HepG2 (cell line): Measurements from ENCODE around the gene RNF17. TPM values are rescaled to one million over a fixed set of nuclear protein-coding genes. Genes with fewer than 3 reads are reported as not detected.

Source experiments
- HMG20B ChIP-seq: conservative IDR thresholded peaks from 2 replicates; pipeline ENCODE4 v1.6.1; 2016; ENCODE audit warnings: missing genetic modification reagents, missing compliant biosample characterization
- HOXA3 ChIP-seq: sonication (generic); formaldehyde crosslinking; IDR thresholded peaks from 2 replicates; pipeline ENCODE4 v1.5.0; 2020; ENCODE audit warnings: missing genetic modification reagents
- MTF2 ChIP-seq: sonication (generic); formaldehyde crosslinking; IDR thresholded peaks from 2 replicates; pipeline ENCODE4 v1.5.0; 2020; ENCODE audit warnings: missing genetic modification reagents, borderline replicate concordance
- NONO ChIP-seq, 2 experiments: fragments of 450-650 bp in 1 of 2; sonication (generic) in 1 of 2; formaldehyde crosslinking in 1 of 2; IDR thresholded peaks in 1 of 2; conservative IDR thresholded peaks in 1 of 2; 2 replicates each; pipeline versions ENCODE4 v1.6.1 to v1.8.0; 2017 to 2022; ENCODE audit warnings: mild to moderate bottlenecking in 1 of 2, missing genetic modification reagents in 1 of 2, moderate library complexity in 1 of 2
- NR2F6 ChIP-seq, 2 experiments: IDR thresholded peaks; 2 replicates each; pipeline ENCODE4 v1.6.1; 2016; ENCODE audit warnings: antibody characterized with exemption in 1 of 2, mild to moderate bottlenecking in 1 of 2
- SMC3 ChIP-seq: IDR thresholded peaks from 2 replicates; pipeline ENCODE4 v1.6.1; 2011; ENCODE audit warnings: low read length, improper control_type of control experiment
- TBX3 ChIP-seq: fragments of 450-650 bp; IDR thresholded peaks from 2 replicates; pipeline ENCODE4 v1.6.1; 2017; ENCODE audit warnings: antibody characterized with exemption, mild to moderate bottlenecking, inconsistent platforms, borderline replicate concordance
- U2AF1 ChIP-seq: fragments of 200-400 bp; formaldehyde crosslinking; optimal IDR thresholded peaks from 2 replicates; pipeline ENCODE3; 2017; ENCODE audit warnings: mild to moderate bottlenecking, low read depth, low read length
- ZBTB38 ChIP-seq: sonication (generic); formaldehyde crosslinking; IDR thresholded peaks from 2 replicates; pipeline ENCODE4 v1.5.1; 2020; ENCODE audit warnings: mild to moderate bottlenecking, missing genetic modification reagents
- ZFY ChIP-seq: sonication (generic); formaldehyde crosslinking; IDR thresholded peaks from 2 replicates; pipeline ENCODE4 v1.4.0; 2020; ENCODE audit warnings: missing genetic modification reagents
- ZMYM3 ChIP-seq: sonication (generic); formaldehyde crosslinking; IDR thresholded peaks from 2 replicates; pipeline ENCODE4 v1.5.1; 2020; ENCODE audit warnings: mild to moderate bottlenecking, missing genetic modification reagents
- ZNF20 ChIP-seq: sonication (generic); formaldehyde crosslinking; IDR thresholded peaks from 2 replicates; pipeline ENCODE4 v1.4.0; 2020; ENCODE audit warnings: mild to moderate bottlenecking, moderate library complexity, missing genetic modification reagents
- ZNF260 ChIP-seq: sonication (generic); formaldehyde crosslinking; IDR thresholded peaks from 2 replicates; pipeline ENCODE4 v1.4.0; 2020; ENCODE audit warnings: missing genetic modification reagents, low read depth, mild to moderate bottlenecking, borderline replicate concordance
- ZNF296 ChIP-seq: sonication (generic); formaldehyde crosslinking; conservative IDR thresholded peaks from 2 replicates; pipeline ENCODE4 v1.5.0; 2020; ENCODE audit warnings: mild to moderate bottlenecking, missing genetic modification reagents
- ZNF430 ChIP-seq: sonication (generic); formaldehyde crosslinking; IDR thresholded peaks from 2 replicates; pipeline ENCODE4 v1.9.0; 2021; ENCODE audit warnings: mild to moderate bottlenecking, missing genetic modification reagents
- ZNF589 ChIP-seq: sonication (generic); formaldehyde crosslinking; conservative IDR thresholded peaks from 2 replicates; pipeline ENCODE4 v1.8.0; 2022; ENCODE audit warnings: mild to moderate bottlenecking, moderate library complexity, missing genetic modification reagents
- ZNF724P ChIP-seq: sonication (generic); formaldehyde crosslinking; IDR thresholded peaks from 2 replicates; pipeline ENCODE4 v1.8.0; 2022; ENCODE audit warnings: missing genetic modification reagents, borderline replicate concordance
- ZNF83 ChIP-seq: sonication (generic); formaldehyde crosslinking; IDR thresholded peaks from 2 replicates; pipeline ENCODE4 v1.4.0; 2020; ENCODE audit warnings: missing genetic modification reagents, mild to moderate bottlenecking, borderline replicate concordance
- polyA plus RNA-seq, 8 experiments: library from polyadenylated mRNA; depleted of rRNA in 3 of 8; stranded (reverse) in 7 of 8; unstranded in 1 of 8; fragments of >200 nt; fragmentation: Illumina TruSeq in 4 of 8; extraction: Trizol in 4 of 8; gene quantifications; 2 replicates each; pipeline versions ENCODE4 v1.2.1 to v1.2.3, GENCODE V29; 2011 to 2016; ENCODE audit warnings: low read depth in 4 of 8, missing spikeins in 1 of 8, mixed read lengths in 1 of 8; ENCODE audit not compliant: insufficient read depth in 1 of 8
- total RNA-seq, 5 experiments: library from RNA; depleted of rRNA; stranded (reverse); fragments of >200 nt; fragmentation: Illumina TruSeq; extraction: Trizol; gene quantifications; 2 replicates each; pipeline ENCODE4 v1.2.3, GENCODE V29; 2016; ENCODE audit warnings: low read depth in 1 of 5
- TF ChIP-seq, protein P1 (sequence below): sonication (generic); formaldehyde crosslinking; IDR thresholded peaks from 2 replicates; pipeline ENCODE4 v1.5.0; 2020; ENCODE audit warnings: mild to moderate bottlenecking, missing genetic modification reagents, moderate library complexity
- TF ChIP-seq, protein P2 (sequence below): sonication (generic); formaldehyde crosslinking; IDR thresholded peaks from 2 replicates; pipeline ENCODE4 v1.9.0; 2021; ENCODE audit warnings: missing genetic modification reagents, borderline replicate concordance
- TF ChIP-seq, protein P3 (sequence below): sonication (generic); formaldehyde crosslinking; IDR thresholded peaks from 2 replicates; pipeline ENCODE4 v1.5.0; 2020; ENCODE audit warnings: mild to moderate bottlenecking, missing genetic modification reagents, borderline replicate concordance

RNF17 gene
- total and polyA plus RNA-seq, 2 of the 13 experiments (the other 11 are each of a cell fraction or from before 2014, with no cell fraction given), result not detected

DNA sequence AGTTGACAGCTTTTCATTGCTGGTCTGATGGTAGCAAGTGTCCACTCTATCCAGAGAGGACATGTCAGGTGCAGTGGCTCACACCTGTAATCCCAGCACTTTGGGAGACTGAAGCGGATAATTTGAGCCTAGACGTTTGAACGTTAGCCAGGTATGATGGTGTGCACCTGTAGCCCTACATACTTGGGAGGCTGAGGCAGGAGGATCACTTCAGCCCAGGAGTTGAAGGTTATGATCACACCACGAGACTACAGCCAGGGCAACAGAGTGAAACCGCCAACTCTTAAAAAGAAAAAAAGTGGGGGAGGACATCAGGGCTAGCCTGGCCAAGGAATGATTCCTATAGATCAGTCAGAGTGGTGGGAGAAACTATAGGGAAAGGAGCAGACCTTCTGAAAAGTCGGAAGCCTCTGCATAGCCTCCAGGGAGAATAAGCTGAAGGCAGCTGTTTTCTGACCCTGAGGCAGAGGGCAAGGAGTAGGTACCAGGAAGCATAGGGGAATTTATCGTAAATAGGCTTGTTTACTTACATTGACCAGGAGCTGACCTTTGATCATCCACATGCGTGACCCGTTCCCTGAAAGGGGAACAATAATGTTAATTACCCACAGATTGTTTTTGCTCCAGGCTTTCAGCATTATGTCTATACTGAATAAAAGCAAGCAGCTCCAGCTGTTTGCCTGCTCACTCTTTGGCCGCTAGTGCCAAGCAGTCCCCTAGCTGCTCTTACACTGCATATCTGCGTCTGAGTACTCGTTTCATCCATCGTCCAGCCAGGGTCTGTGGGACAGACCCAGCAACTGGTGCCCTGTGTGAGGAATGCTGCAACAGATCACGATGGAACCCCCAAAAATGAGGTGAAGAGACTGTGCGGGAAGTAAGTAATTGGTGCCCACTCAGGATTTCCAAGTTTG is 161.6 kb downstream of the RNF17 start (continued):
- TF ChIP-seq, protein P1, sequence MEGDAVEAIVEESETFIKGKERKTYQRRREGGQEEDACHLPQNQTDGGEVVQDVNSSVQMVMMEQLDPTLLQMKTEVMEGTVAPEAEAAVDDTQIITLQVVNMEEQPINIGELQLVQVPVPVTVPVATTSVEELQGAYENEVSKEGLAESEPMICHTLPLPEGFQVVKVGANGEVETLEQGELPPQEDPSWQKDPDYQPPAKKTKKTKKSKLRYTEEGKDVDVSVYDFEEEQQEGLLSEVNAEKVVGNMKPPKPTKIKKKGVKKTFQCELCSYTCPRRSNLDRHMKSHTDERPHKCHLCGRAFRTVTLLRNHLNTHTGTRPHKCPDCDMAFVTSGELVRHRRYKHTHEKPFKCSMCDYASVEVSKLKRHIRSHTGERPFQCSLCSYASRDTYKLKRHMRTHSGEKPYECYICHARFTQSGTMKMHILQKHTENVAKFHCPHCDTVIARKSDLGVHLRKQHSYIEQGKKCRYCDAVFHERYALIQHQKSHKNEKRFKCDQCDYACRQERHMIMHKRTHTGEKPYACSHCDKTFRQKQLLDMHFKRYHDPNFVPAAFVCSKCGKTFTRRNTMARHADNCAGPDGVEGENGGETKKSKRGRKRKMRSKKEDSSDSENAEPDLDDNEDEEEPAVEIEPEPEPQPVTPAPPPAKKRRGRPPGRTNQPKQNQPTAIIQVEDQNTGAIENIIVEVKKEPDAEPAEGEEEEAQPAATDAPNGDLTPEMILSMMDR (CRISPR knock-in tag), result 0 out of 2 replicates have a peak, but pooled peaks have one; percentile 8
- no peak for TF ChIP-seq ZNF430
- TF ChIP-seq ZNF296, result no peak
- TF ChIP-seq ZNF260, result no peak
- TF ChIP-seq ZBTB38 (CRISPR knock-in tag), result no peak
- no peak for TF ChIP-seq HMG20B (CRISPR knock-in tag)
- no peak for TF ChIP-seq ZNF724P (CRISPR knock-in tag)
- TF ChIP-seq ZNF83, result no peak
- no peak for TF ChIP-seq MTF2 (CRISPR knock-in tag)
- no peak for TF ChIP-seq ZNF589
- TF ChIP-seq U2AF1, result no peak
- TF ChIP-seq, protein P2, sequence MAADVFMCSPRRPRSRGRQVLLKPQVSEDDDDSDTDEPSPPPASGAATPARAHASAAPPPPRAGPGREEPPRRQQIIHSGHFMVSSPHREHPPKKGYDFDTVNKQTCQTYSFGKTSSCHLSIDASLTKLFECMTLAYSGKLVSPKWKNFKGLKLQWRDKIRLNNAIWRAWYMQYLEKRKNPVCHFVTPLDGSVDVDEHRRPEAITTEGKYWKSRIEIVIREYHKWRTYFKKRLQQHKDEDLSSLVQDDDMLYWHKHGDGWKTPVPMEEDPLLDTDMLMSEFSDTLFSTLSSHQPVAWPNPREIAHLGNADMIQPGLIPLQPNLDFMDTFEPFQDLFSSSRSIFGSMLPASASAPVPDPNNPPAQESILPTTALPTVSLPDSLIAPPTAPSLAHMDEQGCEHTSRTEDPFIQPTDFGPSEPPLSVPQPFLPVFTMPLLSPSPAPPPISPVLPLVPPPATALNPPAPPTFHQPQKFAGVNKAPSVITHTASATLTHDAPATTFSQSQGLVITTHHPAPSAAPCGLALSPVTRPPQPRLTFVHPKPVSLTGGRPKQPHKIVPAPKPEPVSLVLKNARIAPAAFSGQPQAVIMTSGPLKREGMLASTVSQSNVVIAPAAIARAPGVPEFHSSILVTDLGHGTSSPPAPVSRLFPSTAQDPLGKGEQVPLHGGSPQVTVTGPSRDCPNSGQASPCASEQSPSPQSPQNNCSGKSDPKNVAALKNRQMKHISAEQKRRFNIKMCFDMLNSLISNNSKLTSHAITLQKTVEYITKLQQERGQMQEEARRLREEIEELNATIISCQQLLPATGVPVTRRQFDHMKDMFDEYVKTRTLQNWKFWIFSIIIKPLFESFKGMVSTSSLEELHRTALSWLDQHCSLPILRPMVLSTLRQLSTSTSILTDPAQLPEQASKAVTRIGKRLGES (CRISPR knock-in tag), result no peak
- TF ChIP-seq HOXA3, result no peak
- no peak for TF ChIP-seq NONO (IDR thresholded peaks at IDR 0.05)
- no peak for TF ChIP-seq NONO (CRISPR knock-in tag; conservative IDR thresholded peaks at IDR 0.05)
- TF ChIP-seq, protein P3, sequence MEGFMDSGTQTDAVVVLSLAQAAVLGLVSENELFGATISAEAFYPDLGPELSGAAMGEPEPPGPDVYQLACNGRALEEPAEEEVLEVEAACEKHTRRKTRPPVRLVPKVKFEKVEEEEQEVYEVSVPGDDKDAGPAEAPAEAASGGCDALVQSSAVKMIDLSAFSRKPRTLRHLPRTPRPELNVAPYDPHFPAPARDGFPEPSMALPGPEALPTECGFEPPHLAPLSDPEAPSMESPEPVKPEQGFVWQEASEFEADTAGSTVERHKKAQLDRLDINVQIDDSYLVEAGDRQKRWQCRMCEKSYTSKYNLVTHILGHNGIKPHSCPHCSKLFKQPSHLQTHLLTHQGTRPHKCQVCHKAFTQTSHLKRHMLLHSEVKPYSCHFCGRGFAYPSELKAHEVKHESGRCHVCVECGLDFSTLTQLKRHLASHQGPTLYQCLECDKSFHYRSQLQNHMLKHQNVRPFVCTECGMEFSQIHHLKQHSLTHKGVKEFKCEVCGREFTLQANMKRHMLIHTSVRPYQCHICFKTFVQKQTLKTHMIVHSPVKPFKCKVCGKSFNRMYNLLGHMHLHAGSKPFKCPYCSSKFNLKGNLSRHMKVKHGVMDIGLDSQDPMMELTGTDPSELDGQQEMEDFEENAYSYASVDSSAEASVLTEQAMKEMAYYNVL (CRISPR knock-in tag), result no peak
- no peak for TF ChIP-seq TBX3
- peak; percentile 56; the same call in 1 of the 2 replicates for TF ChIP-seq ZMYM3 (CRISPR knock-in tag)
- peak; percentile 38; the same call in 1 of the 2 replicates for TF ChIP-seq NR2F6 (IDR thresholded peaks at IDR 0.05)
- no peak for TF ChIP-seq NR2F6 (CRISPR knock-in tag; IDR thresholded peaks at IDR 0.05)
- TF ChIP-seq ZFY (CRISPR knock-in tag), result no peak
- no peak for TF ChIP-seq ZNF20 (CRISPR knock-in tag)
- no peak for TF ChIP-seq SMC3
